GM23338 (cell line): ENCODE results near the gene VSTM1. TPM values are rescaled to one million over a fixed set of nuclear protein-coding genes. Genes with fewer than 3 reads are reported as not detected.

ENCODE experiments used
- ATAC-seq: fragments of 200-7000 bp; cut with Tn5 transposase; 3 replicates; pipeline ENCODE4 v1.9.1; 2020
- DNase-seq: peaks from one replicate; pipeline ENCODE4 v3.0.0-alpha.2; 2015; ENCODE audit warnings: low spot score
- H2AFZ ChIP-seq: fragments of 200-600 bp; sonication (generic); 2 replicates; pipeline ENCODE4 v1.8.0; 2016; ENCODE audit warnings: antibody characterized with exemption, mild to moderate bottlenecking, moderate library complexity
- H3F3A ChIP-seq: fragments of 200-600 bp; sonication (generic); replicated peaks from 2 replicates; pipeline ENCODE4 v1.8.0; 2017; ENCODE audit warnings: antibody characterized with exemption, mixed run types, low read depth
- H3K27ac ChIP-seq: fragments of 200-600 bp; sonication (generic); 2 replicates; pipeline ENCODE4 v1.6.1; 2016; ENCODE audit warnings: low read depth
- H3K27me3 ChIP-seq: fragments of 200-600 bp; sonication (generic); 2 replicates; pipeline ENCODE4 v1.8.0; 2016; ENCODE audit warnings: mild to moderate bottlenecking, mixed run types, moderate library complexity; ENCODE audit not compliant: insufficient read depth
- H3K36me3 ChIP-seq: fragments of 200-600 bp; sonication (generic); 2 replicates; pipeline ENCODE4 v1.8.0; 2016; ENCODE audit warnings: mild to moderate bottlenecking; ENCODE audit not compliant: insufficient read depth
- H3K4me1 ChIP-seq: fragments of 200-600 bp; sonication (generic); 2 replicates; pipeline ENCODE4 v1.8.0; 2016; ENCODE audit warnings: mild to moderate bottlenecking, moderate library complexity; ENCODE audit not compliant: insufficient read depth
- H3K4me2 ChIP-seq: fragments of 200-600 bp; sonication (generic); 2 replicates; pipeline ENCODE4 v1.7.1; 2017; ENCODE audit warnings: mixed run types
- H3K4me3 ChIP-seq: fragments of 200-600 bp; sonication (generic); 2 replicates; pipeline ENCODE4 v1.6.1; 2016; ENCODE audit warnings: mixed run types
- H3K79me2 ChIP-seq: fragments of 200-600 bp; sonication (generic); replicated peaks from 2 replicates; pipeline ENCODE4 v1.8.0; 2017; ENCODE audit warnings: mild to moderate bottlenecking; ENCODE audit not compliant: insufficient read depth
- H3K9me2 ChIP-seq: fragments of 200-600 bp; sonication (generic); 2 replicates; pipeline ENCODE4 v1.8.0; 2017; ENCODE audit not compliant: insufficient read depth
- H4K20me1 ChIP-seq: fragments of 200-600 bp; sonication (generic); replicated peaks from 2 replicates; pipeline ENCODE4 v1.8.0; 2017; ENCODE audit warnings: mild to moderate bottlenecking; ENCODE audit not compliant: insufficient read depth
- H3K27ac Mint-ChIP-seq: 2 replicates; pipeline ENCODE4 v1.8.0; 2020; ENCODE audit warnings: inconsistent platforms, mild to moderate bottlenecking, moderate library complexity, mixed read lengths
- H3K27me3 Mint-ChIP-seq: 3 replicates; pipeline ENCODE4 v1.8.0; 2022; ENCODE audit warnings: low read depth, mild to moderate bottlenecking, moderate library complexity, mixed read lengths, inconsistent platforms; ENCODE audit not compliant: insufficient read depth, poor library complexity
- H3K36me3 Mint-ChIP-seq: 3 replicates; pipeline ENCODE4 v1.8.0; 2021; ENCODE audit warnings: low read depth, mild to moderate bottlenecking, inconsistent platforms, moderate library complexity, mixed read lengths
- H3K4me1 Mint-ChIP-seq: 3 replicates; pipeline ENCODE4 v1.8.0; 2020; ENCODE audit warnings: mild to moderate bottlenecking, inconsistent platforms, mixed read lengths
- H3K4me3 Mint-ChIP-seq: 3 replicates; pipeline ENCODE4 v1.8.0; 2021; ENCODE audit warnings: moderate library complexity, mild to moderate bottlenecking, inconsistent platforms, mixed read lengths
- H3K9me3 Mint-ChIP-seq: 3 replicates; pipeline ENCODE4 v1.8.0; 2020; ENCODE audit warnings: moderate library complexity, mild to moderate bottlenecking, inconsistent platforms, mixed read lengths
- CREB1 ChIP-seq: fragments of 250-450 bp; sonication (Bioruptor Pico); IDR thresholded peaks from 2 replicates; pipeline ENCODE4 v1.5.0; 2020; ENCODE audit warnings: low read depth, mild to moderate bottlenecking, moderate library complexity
- EZH2phosphoT487 ChIP-seq: fragments of 200-600 bp; sonication (generic); IDR thresholded peaks from one replicate; pipeline ENCODE4 v1.8.1; 2018; ENCODE audit warnings: antibody characterized with exemption; ENCODE audit not compliant: unreplicated experiment
- JUNB ChIP-seq: IDR thresholded peaks from one replicate; pipeline ENCODE4 v1.6.1; 2016; ENCODE audit warnings: antibody characterized with exemption; ENCODE audit not compliant: unreplicated experiment
- NANOG ChIP-seq: IDR thresholded peaks from 2 replicates; pipeline ENCODE4 v1.6.1; 2016; ENCODE audit warnings: antibody characterized with exemption, borderline replicate concordance
- POLR2AphosphoS5 ChIP-seq: IDR thresholded peaks from 2 replicates; pipeline ENCODE4 v1.6.1; 2016; ENCODE audit warnings: antibody characterized with exemption, low read depth
- STAT1 ChIP-seq: IDR thresholded peaks from one replicate; pipeline ENCODE4 v1.6.1; 2016; ENCODE audit warnings: antibody characterized with exemption; ENCODE audit not compliant: unreplicated experiment
- ZNF114 ChIP-seq: fragments of 250-450 bp; sonication (Bioruptor Pico); IDR thresholded peaks from 2 replicates; pipeline ENCODE4 v1.5.0; 2020; ENCODE audit warnings: mild to moderate bottlenecking, moderate library complexity
- polyA plus RNA-seq: library from polyadenylated mRNA; unstranded; fragments of >200 nt; fragmentation: Nextera tagmentation; extraction: Ambion mirVana; gene quantifications from 2 replicates; pipeline ENCODE4 v1.2.1, GENCODE V29; 2016
- total RNA-seq: library from RNA; depleted of rRNA; stranded (reverse); fragments of >200 nt; shearing (Covaris generic); gene quantifications from 2 replicates; pipeline ENCODE4 v1.2.3, GENCODE V29; 2014
- TF ChIP-seq, protein P1 (sequence below): fragments of 250-450 bp; sonication (Bioruptor Pico); IDR thresholded peaks from 2 replicates; pipeline ENCODE4 v1.5.0; 2020; ENCODE audit warnings: mild to moderate bottlenecking, moderate library complexity
- TF ChIP-seq, protein P2 (sequence below), 2 experiments: fragments of 200-600 bp in 1 of 2; sonication (generic) in 1 of 2; conservative IDR thresholded peaks; 2 replicates each; pipeline versions ENCODE4 v1.5.1 to v1.6.1; 2016 to 2017; ENCODE audit warnings: antibody characterized with exemption in 2 of 2, low read depth in 2 of 2, mild to moderate bottlenecking in 2 of 2, moderate library complexity in 1 of 2
- TF ChIP-seq, protein P3 (sequence below): IDR thresholded peaks from 2 replicates; pipeline ENCODE4 v1.6.1; 2016; ENCODE audit warnings: antibody characterized with exemption

The VSTM1 gene
- total and polyA plus RNA-seq, 2 experiments from 2014 or later, result not detected

DNA sequence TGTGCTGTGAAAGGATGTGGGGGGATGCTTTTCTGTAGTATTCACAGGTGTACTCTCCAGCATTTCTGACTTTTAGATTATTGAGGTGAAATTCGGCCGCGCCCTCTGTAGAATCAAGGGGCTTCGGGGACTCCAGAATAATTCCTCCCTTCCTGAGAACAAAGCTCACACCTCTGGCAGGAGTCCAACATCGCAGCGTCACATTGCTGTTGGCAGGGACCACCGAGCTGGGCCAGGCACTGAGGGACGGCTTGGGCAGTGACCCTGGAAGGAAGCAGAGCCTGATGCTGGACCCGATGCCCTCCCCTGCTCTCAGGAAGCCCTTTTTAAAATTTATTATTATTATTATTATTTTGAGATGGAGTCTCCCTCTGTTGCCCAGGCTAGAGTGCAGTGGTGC lies 11.2 kb upstream of the VSTM1 start (continued):
- TF ChIP-seq, protein P1, sequence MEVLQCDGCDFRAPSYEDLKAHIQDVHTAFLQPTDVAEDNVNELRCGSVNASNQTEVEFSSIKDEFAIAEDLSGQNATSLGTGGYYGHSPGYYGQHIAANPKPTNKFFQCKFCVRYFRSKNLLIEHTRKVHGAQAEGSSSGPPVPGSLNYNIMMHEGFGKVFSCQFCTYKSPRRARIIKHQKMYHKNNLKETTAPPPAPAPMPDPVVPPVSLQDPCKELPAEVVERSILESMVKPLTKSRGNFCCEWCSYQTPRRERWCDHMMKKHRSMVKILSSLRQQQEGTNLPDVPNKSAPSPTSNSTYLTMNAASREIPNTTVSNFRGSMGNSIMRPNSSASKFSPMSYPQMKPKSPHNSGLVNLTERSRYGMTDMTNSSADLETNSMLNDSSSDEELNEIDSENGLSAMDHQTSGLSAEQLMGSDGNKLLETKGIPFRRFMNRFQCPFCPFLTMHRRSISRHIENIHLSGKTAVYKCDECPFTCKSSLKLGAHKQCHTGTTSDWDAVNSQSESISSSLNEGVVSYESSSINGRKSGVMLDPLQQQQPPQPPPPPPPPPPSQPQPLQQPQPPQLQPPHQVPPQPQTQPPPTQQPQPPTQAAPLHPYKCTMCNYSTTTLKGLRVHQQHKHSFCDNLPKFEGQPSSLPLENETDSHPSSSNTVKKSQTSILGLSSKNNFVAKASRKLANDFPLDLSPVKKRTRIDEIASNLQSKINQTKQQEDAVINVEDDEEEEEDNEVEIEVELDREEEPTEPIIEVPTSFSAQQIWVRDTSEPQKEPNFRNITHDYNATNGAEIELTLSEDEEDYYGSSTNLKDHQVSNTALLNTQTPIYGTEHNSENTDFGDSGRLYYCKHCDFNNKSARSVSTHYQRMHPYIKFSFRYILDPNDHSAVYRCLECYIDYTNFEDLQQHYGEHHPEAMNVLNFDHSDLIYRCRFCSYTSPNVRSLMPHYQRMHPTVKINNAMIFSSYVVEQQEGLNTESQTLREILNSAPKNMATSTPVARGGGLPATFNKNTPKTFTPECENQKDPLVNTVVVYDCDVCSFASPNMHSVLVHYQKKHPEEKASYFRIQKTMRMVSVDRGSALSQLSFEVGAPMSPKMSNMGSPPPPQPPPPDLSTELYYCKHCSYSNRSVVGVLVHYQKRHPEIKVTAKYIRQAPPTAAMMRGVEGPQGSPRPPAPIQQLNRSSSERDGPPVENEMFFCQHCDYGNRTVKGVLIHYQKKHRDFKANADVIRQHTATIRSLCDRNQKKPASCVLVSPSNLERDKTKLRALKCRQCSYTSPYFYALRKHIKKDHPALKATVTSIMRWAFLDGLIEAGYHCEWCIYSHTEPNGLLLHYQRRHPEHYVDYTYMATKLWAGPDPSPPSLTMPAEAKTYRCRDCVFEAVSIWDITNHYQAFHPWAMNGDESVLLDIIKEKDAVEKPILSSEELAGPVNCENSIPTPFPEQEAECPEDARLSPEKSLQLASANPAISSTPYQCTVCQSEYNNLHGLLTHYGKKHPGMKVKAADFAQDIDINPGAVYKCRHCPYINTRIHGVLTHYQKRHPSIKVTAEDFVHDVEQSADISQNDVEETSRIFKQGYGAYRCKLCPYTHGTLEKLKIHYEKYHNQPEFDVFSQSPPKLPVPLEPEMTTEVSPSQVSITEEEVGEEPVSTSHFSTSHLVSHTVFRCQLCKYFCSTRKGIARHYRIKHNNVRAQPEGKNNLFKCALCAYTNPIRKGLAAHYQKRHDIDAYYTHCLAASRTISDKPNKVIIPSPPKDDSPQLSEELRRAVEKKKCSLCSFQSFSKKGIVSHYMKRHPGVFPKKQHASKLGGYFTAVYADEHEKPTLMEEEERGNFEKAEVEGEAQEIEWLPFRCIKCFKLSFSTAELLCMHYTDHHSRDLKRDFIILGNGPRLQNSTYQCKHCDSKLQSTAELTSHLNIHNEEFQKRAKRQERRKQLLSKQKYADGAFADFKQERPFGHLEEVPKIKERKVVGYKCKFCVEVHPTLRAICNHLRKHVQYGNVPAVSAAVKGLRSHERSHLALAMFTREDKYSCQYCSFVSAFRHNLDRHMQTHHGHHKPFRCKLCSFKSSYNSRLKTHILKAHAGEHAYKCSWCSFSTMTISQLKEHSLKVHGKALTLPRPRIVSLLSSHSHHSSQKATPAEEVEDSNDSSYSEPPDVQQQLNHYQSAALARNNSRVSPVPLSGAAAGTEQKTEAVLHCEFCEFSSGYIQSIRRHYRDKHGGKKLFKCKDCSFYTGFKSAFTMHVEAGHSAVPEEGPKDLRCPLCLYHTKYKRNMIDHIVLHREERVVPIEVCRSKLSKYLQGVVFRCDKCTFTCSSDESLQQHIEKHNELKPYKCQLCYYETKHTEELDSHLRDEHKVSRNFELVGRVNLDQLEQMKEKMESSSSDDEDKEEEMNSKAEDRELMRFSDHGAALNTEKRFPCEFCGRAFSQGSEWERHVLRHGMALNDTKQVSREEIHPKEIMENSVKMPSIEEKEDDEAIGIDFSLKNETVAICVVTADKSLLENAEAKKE (CRISPR knock-in tag), result no peak
- TF ChIP-seq CREB1 (CRISPR knock-in tag), result no peak
- no peak for TF ChIP-seq EZH2phosphoT487

DNA sequence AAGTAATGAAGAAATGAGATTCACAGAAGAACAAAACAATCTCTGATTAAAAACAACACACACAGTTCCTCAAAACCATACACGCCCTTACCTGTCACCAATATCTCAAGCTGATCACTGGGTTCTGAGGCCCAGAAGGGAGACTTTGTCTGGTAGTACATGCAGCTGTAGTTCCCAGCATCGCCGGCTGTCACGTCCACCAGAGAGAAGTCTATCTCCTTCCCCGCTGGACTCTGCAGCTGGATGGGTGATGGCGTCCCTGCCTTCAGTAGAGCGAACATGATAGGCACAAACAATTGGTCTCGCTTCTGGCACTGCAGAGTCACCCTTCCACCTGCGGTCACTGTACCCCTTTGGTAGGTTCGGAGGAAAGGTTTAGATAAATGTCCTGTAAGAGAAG lies 10.1 kb upstream of the VSTM1 start:
- no peak for ATAC-seq
- no peak for DNase-seq
- H3K27me3 ChIP-seq, result no peaks in the 10 kb centered on the region
- no peaks in the 10 kb centered on the region for H3K36me3 ChIP-seq
- H4K20me1 ChIP-seq, result no peaks in the 10 kb centered on the region
- H3K4me3 ChIP-seq, result no peak overlapping the region
- Mint-ChIP-seq H3K4me3 (no peak overlapping the region), H3K27me3 (peaks cover 8% of the 10 kb centered on the region), H3K9me3 (peaks cover 8% of the 10 kb centered on the region), H3K4me1 (peaks cover 3% of the 10 kb centered on the region; the same call in 1 of the 3 replicates), H3K36me3 (no peaks in the 10 kb centered on the region; the same call in 2 of the 3 replicates), H3K27ac (no peak overlapping the region)
- H3K9me2 ChIP-seq, result 0 out of 2 replicates have a peak, but pooled peaks cover 5% of the 10 kb centered on the region
- H2AFZ ChIP-seq, result no peak overlapping the region
- no peak overlapping the region for H3K27ac ChIP-seq
- no peak overlapping the region for H3K4me2 ChIP-seq
- no peaks in the 10 kb centered on the region for H3K4me1 ChIP-seq
- no peaks in the 10 kb centered on the region for H3F3A ChIP-seq
- TF ChIP-seq EZH2phosphoT487, result no peak
- no peak for TF ChIP-seq JUNB
- TF ChIP-seq, protein P2, sequence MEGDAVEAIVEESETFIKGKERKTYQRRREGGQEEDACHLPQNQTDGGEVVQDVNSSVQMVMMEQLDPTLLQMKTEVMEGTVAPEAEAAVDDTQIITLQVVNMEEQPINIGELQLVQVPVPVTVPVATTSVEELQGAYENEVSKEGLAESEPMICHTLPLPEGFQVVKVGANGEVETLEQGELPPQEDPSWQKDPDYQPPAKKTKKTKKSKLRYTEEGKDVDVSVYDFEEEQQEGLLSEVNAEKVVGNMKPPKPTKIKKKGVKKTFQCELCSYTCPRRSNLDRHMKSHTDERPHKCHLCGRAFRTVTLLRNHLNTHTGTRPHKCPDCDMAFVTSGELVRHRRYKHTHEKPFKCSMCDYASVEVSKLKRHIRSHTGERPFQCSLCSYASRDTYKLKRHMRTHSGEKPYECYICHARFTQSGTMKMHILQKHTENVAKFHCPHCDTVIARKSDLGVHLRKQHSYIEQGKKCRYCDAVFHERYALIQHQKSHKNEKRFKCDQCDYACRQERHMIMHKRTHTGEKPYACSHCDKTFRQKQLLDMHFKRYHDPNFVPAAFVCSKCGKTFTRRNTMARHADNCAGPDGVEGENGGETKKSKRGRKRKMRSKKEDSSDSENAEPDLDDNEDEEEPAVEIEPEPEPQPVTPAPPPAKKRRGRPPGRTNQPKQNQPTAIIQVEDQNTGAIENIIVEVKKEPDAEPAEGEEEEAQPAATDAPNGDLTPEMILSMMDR (conservative IDR thresholded peaks at IDR 0.05; ENCODE audit: low read depth in 2 of 2), result no peak
- no peak for TF ChIP-seq ZNF114
- TF ChIP-seq STAT1, result no peak
- TF ChIP-seq POLR2AphosphoS5, result no peak
- TF ChIP-seq, protein P3, sequence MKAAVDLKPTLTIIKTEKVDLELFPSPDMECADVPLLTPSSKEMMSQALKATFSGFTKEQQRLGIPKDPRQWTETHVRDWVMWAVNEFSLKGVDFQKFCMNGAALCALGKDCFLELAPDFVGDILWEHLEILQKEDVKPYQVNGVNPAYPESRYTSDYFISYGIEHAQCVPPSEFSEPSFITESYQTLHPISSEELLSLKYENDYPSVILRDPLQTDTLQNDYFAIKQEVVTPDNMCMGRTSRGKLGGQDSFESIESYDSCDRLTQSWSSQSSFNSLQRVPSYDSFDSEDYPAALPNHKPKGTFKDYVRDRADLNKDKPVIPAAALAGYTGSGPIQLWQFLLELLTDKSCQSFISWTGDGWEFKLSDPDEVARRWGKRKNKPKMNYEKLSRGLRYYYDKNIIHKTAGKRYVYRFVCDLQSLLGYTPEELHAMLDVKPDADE, result no peak
- TF ChIP-seq NANOG, result no peak
- no peaks in the 10 kb centered on the region for H3K79me2 ChIP-seq
